ENCODE results near the gene PPIP5K1.

GRCh38 chr15:43517354-43518196, 72.4 kb downstream of the PPIP5K1 start, which contains the start of gene MAP1A:
- TF ChIP-seq POLR2A (IDR thresholded peaks at IDR 0.05; ENCODE audit: low read length) (no peak), GATA1 (IDR thresholded peaks at IDR 0.05; ENCODE audit: low read depth, low read length) (no peak)

Measured in erythroblast (primary cell).